Measurements from ENCODE around the gene KRT28. TPM values are rescaled to one million over a fixed set of nuclear protein-coding genes. Genes with fewer than 3 reads are reported as not detected.

KRT28 gene
- polyA plus RNA-seq, 3 donors, result not detected

DNA sequence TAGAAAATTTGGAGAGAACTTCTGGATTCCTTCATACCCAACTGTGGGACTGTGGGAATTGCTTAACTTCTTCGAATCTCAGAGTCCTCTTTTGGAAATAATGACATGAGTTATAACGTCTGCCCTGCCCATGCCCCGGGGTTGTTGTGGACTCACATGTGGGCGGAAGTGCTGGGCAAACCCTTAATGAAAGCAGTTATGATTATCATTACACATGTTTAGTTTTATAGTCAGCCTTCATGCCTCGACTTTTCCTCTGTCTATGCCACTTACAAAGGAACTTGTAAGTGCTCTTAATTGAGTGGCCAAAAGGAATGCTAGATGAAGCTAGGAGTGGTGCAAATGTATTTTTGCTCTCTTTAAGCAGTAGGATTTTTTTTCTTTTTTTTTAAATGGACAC is 21.3 kb downstream of the KRT28 start:
- peaks cover 32 to 58% (median 41%) of the 10 kb centered on the region in 3 donors for H3K27me3 Mint-ChIP-seq (ENCODE audit: low read depth in 3 of 3)
- H3K4me3 Mint-ChIP-seq, result peak overlapping the region in 1 of 2 donors; percentile 26
- intact Hi-C loops (cut with micrococcal nuclease), result no loop called here

DNA sequence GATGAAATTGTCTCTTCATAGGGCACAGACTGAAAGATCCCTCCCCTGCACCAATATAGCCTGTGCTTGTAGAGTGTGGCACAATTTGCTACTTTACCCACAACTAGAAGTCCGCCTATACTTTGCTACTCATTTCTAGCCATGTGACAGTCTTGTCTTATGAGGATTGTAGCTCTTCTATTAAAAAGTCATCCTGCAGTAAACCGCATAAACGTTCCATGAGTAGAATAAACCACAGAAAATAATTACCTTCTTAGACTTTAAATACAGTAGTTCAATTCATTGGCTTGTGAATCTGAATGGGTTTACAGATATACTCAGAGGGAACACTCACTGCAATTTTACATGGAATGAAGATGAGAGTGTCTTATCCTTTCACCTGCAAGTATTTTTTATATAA is 21.8 kb downstream of the KRT28 start:
- H3K27me3 Mint-ChIP-seq (ENCODE audit: low read depth in 3 of 3), result peaks cover 30 to 54% (median 38%) of the 10 kb centered on the region in 3 donors

More for the DNA sequence above, 21.3 kb downstream of the KRT28 start:
- no peak overlapping the region for H3K27ac Mint-ChIP-seq
- H3K27ac ChIP-seq (ENCODE audit: low read depth in 1 of 2, low read length in 2 of 2), result no peak overlapping the region
- H4K20me1 ChIP-seq (ENCODE audit: insufficient read depth, low read length), result no peaks in the 10 kb centered on the region
- peaks cover 5% of the 10 kb centered on the region for H3K4me1 Mint-ChIP-seq
- peaks cover 0 to 4% of the 10 kb centered on the region in 2 donors for H3K4me1 ChIP-seq (ENCODE audit: control insufficient read depth in 1 of 2, insufficient read depth in 2 of 2, low read length in 2 of 2)
- H3K9me3 Mint-ChIP-seq, result peaks cover 0 to 15% (median 5%) of the 10 kb centered on the region in 7 donors
- DNase-seq, result no peak
- H3K9me3 ChIP-seq (replicated peaks in 1 of 2; ENCODE audit: control insufficient read depth in 1 of 2, insufficient read depth in 1 of 2, low read length in 2 of 2), result peaks cover 4 to 5% of the 10 kb centered on the region in 2 donors
- H3K36me3 Mint-ChIP-seq, result no peaks in the 10 kb centered on the region
- no peak overlapping the region for H2AFZ ChIP-seq (ENCODE audit: insufficient read depth, low read depth, low read length, poor library complexity, severe bottlenecking)
- H3K4me2 ChIP-seq (replicated peaks; ENCODE audit: extremely low read depth, low read length, poor library complexity, severe bottlenecking), result no peak overlapping the region
- no peak overlapping the region for H3K9ac ChIP-seq (ENCODE audit: insufficient read depth, low read length, poor library complexity, severe bottlenecking)
- no peak overlapping the region for H3K4me3 ChIP-seq (replicated peaks in 1 of 3; ENCODE audit: low read depth in 2 of 3, low read length in 3 of 3)
- no CpG with 5 or more reads among the region's 5 CpGs for WGBS (ENCODE audit: insufficient coverage)
- TF ChIP-seq, protein P1, sequence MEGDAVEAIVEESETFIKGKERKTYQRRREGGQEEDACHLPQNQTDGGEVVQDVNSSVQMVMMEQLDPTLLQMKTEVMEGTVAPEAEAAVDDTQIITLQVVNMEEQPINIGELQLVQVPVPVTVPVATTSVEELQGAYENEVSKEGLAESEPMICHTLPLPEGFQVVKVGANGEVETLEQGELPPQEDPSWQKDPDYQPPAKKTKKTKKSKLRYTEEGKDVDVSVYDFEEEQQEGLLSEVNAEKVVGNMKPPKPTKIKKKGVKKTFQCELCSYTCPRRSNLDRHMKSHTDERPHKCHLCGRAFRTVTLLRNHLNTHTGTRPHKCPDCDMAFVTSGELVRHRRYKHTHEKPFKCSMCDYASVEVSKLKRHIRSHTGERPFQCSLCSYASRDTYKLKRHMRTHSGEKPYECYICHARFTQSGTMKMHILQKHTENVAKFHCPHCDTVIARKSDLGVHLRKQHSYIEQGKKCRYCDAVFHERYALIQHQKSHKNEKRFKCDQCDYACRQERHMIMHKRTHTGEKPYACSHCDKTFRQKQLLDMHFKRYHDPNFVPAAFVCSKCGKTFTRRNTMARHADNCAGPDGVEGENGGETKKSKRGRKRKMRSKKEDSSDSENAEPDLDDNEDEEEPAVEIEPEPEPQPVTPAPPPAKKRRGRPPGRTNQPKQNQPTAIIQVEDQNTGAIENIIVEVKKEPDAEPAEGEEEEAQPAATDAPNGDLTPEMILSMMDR (IDR thresholded peaks at IDR 0.05), result no peak
- no peaks in the 10 kb centered on the region for H3K36me3 ChIP-seq (replicated peaks in 1 of 2; ENCODE audit: control insufficient read depth in 1 of 2, insufficient read depth in 2 of 2, low read length in 2 of 2)
- no peaks in the 10 kb centered on the region for H3K79me2 ChIP-seq (ENCODE audit: insufficient read depth, low read length)
- H3K27me3 ChIP-seq (ENCODE audit: control insufficient read depth in 2 of 2, insufficient read depth in 2 of 2, low read length in 2 of 2), result peaks cover 34 to 41% of the 10 kb centered on the region in 2 donors

More for the DNA sequence above, 21.8 kb downstream of the KRT28 start:
- TF ChIP-seq, protein P1 (IDR thresholded peaks at IDR 0.05), result no peak
- H3K27ac ChIP-seq (ENCODE audit: low read depth in 1 of 2, low read length in 2 of 2), result no peak overlapping the region
- H3K4me2 ChIP-seq (replicated peaks; ENCODE audit: extremely low read depth, low read length, poor library complexity, severe bottlenecking), result no peak overlapping the region
- H4K20me1 ChIP-seq (ENCODE audit: insufficient read depth, low read length), result no peaks in the 10 kb centered on the region
- H3K27ac Mint-ChIP-seq, result no peak overlapping the region
- DNase-seq, result no peak
- H3K9ac ChIP-seq (ENCODE audit: insufficient read depth, low read length, poor library complexity, severe bottlenecking), result no peak overlapping the region
- peaks cover 36 to 41% of the 10 kb centered on the region in 2 donors for H3K27me3 ChIP-seq (ENCODE audit: control insufficient read depth in 2 of 2, insufficient read depth in 2 of 2, low read length in 2 of 2)
- H3K9me3 ChIP-seq (replicated peaks in 1 of 2; ENCODE audit: control insufficient read depth in 1 of 2, insufficient read depth in 1 of 2, low read length in 2 of 2), result peaks cover 4 to 5% of the 10 kb centered on the region in 2 donors
- H3K4me1 Mint-ChIP-seq, result peaks cover 5% of the 10 kb centered on the region
- H2AFZ ChIP-seq (ENCODE audit: insufficient read depth, low read depth, low read length, poor library complexity, severe bottlenecking), result no peak overlapping the region
- intact Hi-C loops (cut with micrococcal nuclease), result no loop called here
- H3K4me3 ChIP-seq (replicated peaks in 1 of 3; ENCODE audit: low read depth in 2 of 3, low read length in 3 of 3), result no peak overlapping the region
- H3K36me3 Mint-ChIP-seq, result no peaks in the 10 kb centered on the region
- no CpG with 5 or more reads among the region's 3 CpGs for WGBS (ENCODE audit: insufficient coverage)
- H3K4me3 Mint-ChIP-seq, result peak overlapping the region in 1 of 2 donors; percentile 26
- peaks cover 0 to 4% of the 10 kb centered on the region in 2 donors for H3K4me1 ChIP-seq (ENCODE audit: control insufficient read depth in 1 of 2, insufficient read depth in 2 of 2, low read length in 2 of 2)
- H3K36me3 ChIP-seq (replicated peaks in 1 of 2; ENCODE audit: control insufficient read depth in 1 of 2, insufficient read depth in 2 of 2, low read length in 2 of 2), result no peaks in the 10 kb centered on the region
- H3K79me2 ChIP-seq (ENCODE audit: insufficient read depth, low read length), result no peaks in the 10 kb centered on the region
- H3K9me3 Mint-ChIP-seq, result peaks cover 0 to 15% (median 5%) of the 10 kb centered on the region in 7 donors

Data from CD14-positive monocyte (primary cell).